Measurements from ENCODE around the gene PSG6. TPM values are rescaled to one million over a fixed set of nuclear protein-coding genes. Genes with fewer than 3 reads are reported as not detected.
"Not testable (repeated sequence)": the region's sequence is repeated elsewhere in the genome, so short reads cannot be mapped to it uniquely, and the experiment has no call there.

The PSG6 gene
- total and polyA plus RNA-seq, 2 of the 8 experiments (the other 6 are each of a cell fraction or from before 2014, with no cell fraction given): not detected

DNA sequence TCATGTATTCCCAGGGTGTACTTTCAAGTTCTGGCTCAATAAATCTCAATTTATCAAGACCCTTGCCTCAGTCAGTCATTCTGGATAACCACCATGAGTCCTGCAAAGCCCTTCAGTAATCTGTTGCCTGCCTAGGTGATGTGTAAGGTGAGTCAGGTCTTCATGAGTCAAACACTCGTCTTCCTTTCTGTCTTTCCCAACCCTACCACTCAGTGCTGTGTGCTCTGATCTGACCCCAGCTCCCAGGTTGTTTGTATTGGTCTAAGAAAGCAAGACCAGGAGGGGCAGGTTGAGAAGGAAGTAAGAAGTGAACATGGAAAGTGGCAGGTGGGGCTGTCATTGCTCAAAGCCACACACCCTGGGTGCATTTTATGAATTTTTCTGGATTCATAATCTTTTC is 20.0 kb downstream of the PSG6 start:
- H3K4me1 ChIP-seq (replicated peaks in 1 of 4; ENCODE audit: control insufficient read depth in 3 of 4, insufficient read depth in 4 of 4, low read length in 3 of 4); POLR2A ChIA-PET (ENCODE audit: partially characterized antibody); H3K14ac ChIP-seq (ENCODE audit: insufficient read length); H2BK12ac ChIP-seq (ENCODE audit: low read depth, low read length); H3K79me1 ChIP-seq (ENCODE audit: low read depth, low read length); H4K20me1 ChIP-seq (replicated peaks in 1 of 2; ENCODE audit: control insufficient read depth in 1 of 2, insufficient read depth in 2 of 2, low read length in 2 of 2); H3K4ac ChIP-seq (replicated peaks; ENCODE audit: insufficient read length, low read depth, low read length); H3K79me2 ChIP-seq (ENCODE audit: control insufficient read depth in 1 of 2, insufficient read depth in 2 of 2, low read length in 2 of 2); H4K91ac ChIP-seq (replicated peaks; ENCODE audit: insufficient read length, low read length); H3K23ac ChIP-seq (ENCODE audit: insufficient read length); CTCF ChIA-PET (ENCODE audit: partially characterized antibody); H4K8ac ChIP-seq (ENCODE audit: extremely low read depth, insufficient read depth, low read length); H2BK120ac ChIP-seq (replicated peaks; ENCODE audit: low read depth, low read length); H3K27ac ChIP-seq (ENCODE audit: low read depth, low read length); H3K4me3 ChIP-seq (ENCODE audit: extremely low read depth in 1 of 4, insufficient read depth in 2 of 4, low read depth in 3 of 4, low read length in 4 of 4); H2BK20ac ChIP-seq (ENCODE audit: low read length); H2BK5ac ChIP-seq (ENCODE audit: low read depth, low read length); H4K5ac ChIP-seq (ENCODE audit: insufficient read length, low read depth, low read length); H3K9ac ChIP-seq (replicated peaks in 1 of 4; ENCODE audit: extremely low read depth in 1 of 4, low read depth in 3 of 4, low read length in 3 of 4); H3K18ac ChIP-seq (ENCODE audit: extremely low read depth, low read length); H2AFZ ChIP-seq (ENCODE audit: low read length); DNase-seq (ENCODE audit: low read depth in 1 of 2, low spot score in 2 of 2); H3K36me3 ChIP-seq (ENCODE audit: control insufficient read depth in 2 of 4, insufficient read depth in 4 of 4, low read length in 3 of 4); H2AK5ac ChIP-seq (ENCODE audit: low read depth, low read length); H3K56ac ChIP-seq (replicated peaks; ENCODE audit: insufficient read length, low read depth, low read length); H3K4me2 ChIP-seq (ENCODE audit: insufficient read depth in 1 of 2, low read depth in 2 of 2, low read length in 2 of 2); H3K23me2 ChIP-seq (ENCODE audit: low read depth, low read length); H2BK15ac ChIP-seq (ENCODE audit: low read length); FAIRE-seq; H3K27me3 ChIP-seq (replicated peaks in 1 of 4; ENCODE audit: control insufficient read depth in 3 of 4, extremely low read depth in 1 of 4, insufficient read depth in 3 of 4, low read length in 3 of 4): not testable (repeated sequence)
- WGBS, 2 experiments (ENCODE audit: extremely low coverage in 1 of 2, insufficient coverage in 1 of 2, insufficient read length in 1 of 2, insufficient replicate concordance in 2 of 2, low coverage in 1 of 2, low lambda C conversion rate in 2 of 2, missing lambda C conversion rate in 1 of 2): 62% methylated on average over 1 of the region's 1 CpG; no CpG with 5 or more reads in 1 of the 2 experiments
- peaks cover 20 to 39% of the 10 kb centered on the region in 2 experiments for H3K9me3 ChIP-seq (ENCODE audit: insufficient read depth in 2 of 2, low read depth in 1 of 2, low read length in 1 of 2)

DNA sequence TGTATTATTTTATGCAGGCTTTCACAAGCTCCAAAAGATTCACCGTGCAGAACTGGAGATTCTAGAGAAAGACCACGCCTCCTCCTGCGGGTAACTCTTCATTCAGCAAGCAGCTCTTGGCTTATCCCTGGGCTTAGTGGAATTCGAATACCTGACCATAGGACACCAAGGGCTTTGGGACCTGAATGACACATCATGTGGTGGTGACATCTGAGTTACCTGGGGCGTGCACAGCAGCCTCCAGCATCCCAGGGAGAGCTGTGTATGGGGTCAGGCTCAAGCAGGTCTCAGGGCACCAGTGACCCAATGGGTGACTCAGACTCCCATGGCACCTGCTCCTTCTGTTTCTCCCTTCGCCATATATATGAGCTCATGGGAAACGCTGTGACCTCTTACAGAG is 27.2 kb downstream of the PSG6 start:
- FAIRE-seq; H3K4me2 ChIP-seq (ENCODE audit: insufficient read depth in 1 of 2, low read depth in 2 of 2, low read length in 2 of 2); H3K56ac ChIP-seq (replicated peaks; ENCODE audit: insufficient read length, low read depth, low read length); H3K79me1 ChIP-seq (ENCODE audit: low read depth, low read length); H2BK120ac ChIP-seq (replicated peaks; ENCODE audit: low read depth, low read length); H3K9ac ChIP-seq (replicated peaks in 1 of 4; ENCODE audit: extremely low read depth in 1 of 4, low read depth in 3 of 4, low read length in 3 of 4); H3K23ac ChIP-seq (ENCODE audit: insufficient read length); H2BK12ac ChIP-seq (ENCODE audit: low read depth, low read length); H2BK20ac ChIP-seq (ENCODE audit: low read length); H3K4ac ChIP-seq (replicated peaks; ENCODE audit: insufficient read length, low read depth, low read length); CTCF ChIA-PET (ENCODE audit: partially characterized antibody); H3K79me2 ChIP-seq (ENCODE audit: control insufficient read depth in 1 of 2, insufficient read depth in 2 of 2, low read length in 2 of 2); H3K36me3 ChIP-seq (ENCODE audit: control insufficient read depth in 2 of 4, insufficient read depth in 4 of 4, low read length in 3 of 4); H4K20me1 ChIP-seq (replicated peaks in 1 of 2; ENCODE audit: control insufficient read depth in 1 of 2, insufficient read depth in 2 of 2, low read length in 2 of 2); H3K4me1 ChIP-seq (replicated peaks in 1 of 4; ENCODE audit: control insufficient read depth in 3 of 4, insufficient read depth in 4 of 4, low read length in 3 of 4); POLR2A ChIA-PET (ENCODE audit: partially characterized antibody); H3K23me2 ChIP-seq (ENCODE audit: low read depth, low read length); H4K91ac ChIP-seq (replicated peaks; ENCODE audit: insufficient read length, low read length); H3K27ac ChIP-seq (ENCODE audit: low read depth, low read length); H3K27me3 ChIP-seq (replicated peaks in 1 of 4; ENCODE audit: control insufficient read depth in 3 of 4, extremely low read depth in 1 of 4, insufficient read depth in 3 of 4, low read length in 3 of 4); H2AFZ ChIP-seq (ENCODE audit: low read length); H3K18ac ChIP-seq (ENCODE audit: extremely low read depth, low read length); H2BK5ac ChIP-seq (ENCODE audit: low read depth, low read length); H4K5ac ChIP-seq (ENCODE audit: insufficient read length, low read depth, low read length); H2AK5ac ChIP-seq (ENCODE audit: low read depth, low read length); H3K14ac ChIP-seq (ENCODE audit: insufficient read length); H2BK15ac ChIP-seq (ENCODE audit: low read length); H3K4me3 ChIP-seq (ENCODE audit: extremely low read depth in 1 of 4, insufficient read depth in 2 of 4, low read depth in 3 of 4, low read length in 4 of 4); H4K8ac ChIP-seq (ENCODE audit: extremely low read depth, insufficient read depth, low read length); DNase-seq (ENCODE audit: low read depth in 1 of 2, low spot score in 2 of 2): not testable (repeated sequence)
- H3K9me3 ChIP-seq (ENCODE audit: insufficient read depth in 2 of 2, low read depth in 1 of 2, low read length in 1 of 2): peaks cover 16 to 54% of the 10 kb centered on the region in 2 experiments
- 79% methylated on average over 7 of the region's 7 CpGs; no CpG with 5 or more reads in 1 of the 2 experiments for WGBS, 2 experiments (ENCODE audit: extremely low coverage in 1 of 2, insufficient coverage in 1 of 2, insufficient read length in 1 of 2, insufficient replicate concordance in 2 of 2, low coverage in 1 of 2, low lambda C conversion rate in 2 of 2, missing lambda C conversion rate in 1 of 2)

All from H1 (cell line).